Activated CD4-positive, alpha-beta memory T cell treated with anti-CD3 and anti-CD28 coated beads, Interleukin-2, amount 10 ng/mL, durations not matched to agents 7 days and 5 days (primary cell): ENCODE measurements around the gene GPR32. TPM values are rescaled to one million over a fixed set of nuclear protein-coding genes. Genes with fewer than 3 reads are reported as not detected.
A peak's percentile ranks its signal among the peaks of the same experiment; 100 is the strongest.
"Not testable (repeated sequence)": the region's sequence is repeated elsewhere in the genome, so short reads cannot be mapped to it uniquely, and the experiment has no call there.

Experiments used
- CTCF ChIA-PET: fragments of 350-600 bp; sonication (Branson Sonifier 250); formaldehyde crosslinking; loops from one replicate; lab custom pipeline; 2021; ENCODE audit warnings: antibody characterized with exemption, inconsistent platforms; lab: Charles Lee
- POLR2A ChIA-PET: fragments of 350-600 bp; sonication (Branson Sonifier 250); formaldehyde crosslinking; loops from one replicate; lab custom pipeline; 2021; ENCODE audit warnings: antibody characterized with exemption; lab: Charles Lee
- DNase-seq: peaks from one replicate; pipeline ENCODE4 v3.0.0-alpha.2; 2020
- H3K27ac Mint-ChIP-seq: one replicate; pipeline ENCODE4 v1.8.0; 2021; ENCODE audit warnings: mild to moderate bottlenecking, mixed read lengths
- H3K27me3 Mint-ChIP-seq: one replicate; pipeline ENCODE4 v1.8.0; 2021; ENCODE audit warnings: mixed read lengths
- H3K36me3 Mint-ChIP-seq: one replicate; pipeline ENCODE4 v1.8.0; 2021; ENCODE audit warnings: low read depth, mixed read lengths
- H3K4me1 Mint-ChIP-seq: one replicate; pipeline ENCODE4 v1.8.0; 2021; ENCODE audit warnings: mixed read lengths
- H3K4me3 Mint-ChIP-seq: one replicate; pipeline ENCODE4 v1.8.0; 2021; ENCODE audit warnings: mild to moderate bottlenecking, mixed read lengths
- H3K9me3 Mint-ChIP-seq: one replicate; pipeline ENCODE4 v1.8.0; 2021; ENCODE audit warnings: mixed read lengths
- total RNA-seq, 2 experiments: library from RNA; stranded (reverse); gene quantifications; one replicate each; pipeline ENCODE4 v1.2.3, GENCODE V29; 2021

GPR32 gene
- total RNA-seq, 2 experiments from 2014 or later = not detected

DNA sequence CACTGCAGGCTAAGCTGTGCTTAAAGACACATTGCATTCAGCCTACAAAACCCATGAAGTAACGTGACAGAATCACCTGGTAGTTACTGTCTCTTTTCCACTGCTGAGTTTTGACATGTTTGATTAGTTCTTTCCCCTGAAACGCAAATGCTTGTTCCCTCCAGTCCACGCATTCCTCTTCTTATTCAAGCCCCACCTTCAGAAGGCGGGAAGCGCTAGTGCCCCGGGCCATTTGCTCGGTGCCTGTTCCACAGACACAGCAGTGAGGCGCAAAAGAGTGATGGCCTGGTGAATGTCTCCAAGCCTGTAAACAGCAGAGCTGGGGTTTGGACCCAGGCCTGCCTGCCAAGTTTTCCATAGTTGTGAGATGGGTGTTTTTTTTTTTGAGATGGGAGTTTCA, 30.8 kb downstream of the GPR32 start:
- no peak overlapping the region for H3K4me3 Mint-ChIP-seq
- ChIA-PET CTCF (interaction anchor here (1.1 kb wide), 1 partner anchor 121 kb away, joined by 5 read pairs; no protein-coding TSS in a partner anchor), POLR2A (interaction anchor here (6.2 kb wide), 1 partner anchor 9 kb away, joined by 72 read pairs; the partner anchor contains the start of gene ACP4)
- peaks cover 37% of the 10 kb centered on the region for H3K4me1 Mint-ChIP-seq
- H3K36me3 Mint-ChIP-seq = peaks cover 41% of the 10 kb centered on the region
- no peaks in the 10 kb centered on the region for H3K9me3 Mint-ChIP-seq
- H3K27ac Mint-ChIP-seq = no peak overlapping the region
- no peaks in the 10 kb centered on the region for H3K27me3 Mint-ChIP-seq
- DNase-seq = no peak

- Mint-ChIP-seq H3K4me1 (peaks cover 40% of the 10 kb centered on the region), H3K9me3 (no peaks in the 10 kb centered on the region), H3K4me3 (peak overlapping the region; percentile 89), H3K27me3 (no peaks in the 10 kb centered on the region), H3K27ac (peak overlapping the region; percentile 97), H3K36me3 (peaks cover 30% of the 10 kb centered on the region)
- CTCF ChIA-PET = interaction anchor here (0.7 to 1.4 kb wide), 2 partner anchors 79 to 118 kb away, joined by 3 to 4 read pairs; no protein-coding TSS in a partner anchor
- POLR2A ChIA-PET = interaction anchor here (0.7 to 6.2 kb wide), 14 partner anchors 11 to 874 kb away, joined by 3 to 72 read pairs (median 3); partner anchors contain the start of genes ACP4, JOSD2 and NR1H2
- DNase-seq = no peak
These were observed 33.6 kb downstream of the GPR32 start for GRCh38 chr19:50803633-50804419.

- Mint-ChIP-seq H3K27me3 (no peaks in the 10 kb centered on the region), H3K9me3 (no peaks in the 10 kb centered on the region), H3K36me3 (peaks cover 30% of the 10 kb centered on the region), H3K4me3 (peak overlapping the region; percentile 89), H3K4me1 (peaks cover 40% of the 10 kb centered on the region), H3K27ac (peak overlapping the region; percentile 97)
- ChIA-PET CTCF (interaction anchor here (0.7 to 1.4 kb wide), 3 partner anchors 80 to 118 kb away, joined by 3 to 4 read pairs (median 3); no protein-coding TSS in a partner anchor), POLR2A (interaction anchor here (0.6 to 6.2 kb wide), 21 partner anchors 10 to 876 kb away, joined by 3 to 72 read pairs (median 5); partner anchors contain the start of genes ACP4, JOSD2, NR1H2 and POLD1)
- peak; percentile 99 for DNase-seq
These were observed 34.4 kb downstream of the GPR32 start for GRCh38 chr19:50804420-50805272.

GRCh38 chr19:50808856-50809255, 38.6 kb downstream of the GPR32 start:
- POLR2A ChIA-PET = no interaction called here
- H3K4me1 Mint-ChIP-seq = peaks cover 15% of the 10 kb centered on the region
- H3K9me3 Mint-ChIP-seq = peaks cover 5% of the 10 kb centered on the region
- no peak for DNase-seq
- no peak overlapping the region for H3K4me3 Mint-ChIP-seq
- H3K36me3 Mint-ChIP-seq = peaks cover 2% of the 10 kb centered on the region
- CTCF ChIA-PET = no interaction called here
- H3K27ac Mint-ChIP-seq = no peak overlapping the region
- H3K27me3 Mint-ChIP-seq = peaks cover 11% of the 10 kb centered on the region

- H3K9me3 Mint-ChIP-seq, H3K4me1 Mint-ChIP-seq, POLR2A ChIA-PET, CTCF ChIA-PET, H3K4me3 Mint-ChIP-seq, H3K27ac Mint-ChIP-seq, DNase-seq, H3K36me3 Mint-ChIP-seq: not testable (repeated sequence)
- peaks cover 14% of the 10 kb centered on the region for H3K27me3 Mint-ChIP-seq
These were observed 41.5 kb downstream of the GPR32 start for GRCh38 chr19:50811622-50812238.

DNA sequence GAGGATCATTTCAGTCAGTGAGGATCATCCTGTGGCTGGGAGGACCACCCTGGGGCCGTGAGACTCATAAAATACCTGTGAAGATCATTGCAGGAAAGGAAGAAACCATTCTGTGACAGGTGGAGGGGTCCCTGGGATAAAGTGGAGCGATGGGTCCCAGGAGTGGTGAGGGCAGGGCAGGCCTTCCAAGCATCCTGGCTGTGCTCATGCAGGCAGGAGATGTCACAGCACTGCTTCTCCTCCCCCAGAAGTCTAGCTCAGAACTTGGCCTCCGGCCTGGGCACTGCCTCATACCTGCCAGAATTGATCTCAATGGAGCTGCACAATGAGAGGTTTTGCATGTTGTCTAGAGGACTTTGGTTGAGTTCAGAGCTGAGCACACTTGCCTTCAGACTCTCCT, 42.2 kb downstream of the GPR32 start:
- Mint-ChIP-seq H3K36me3 (no peaks in the 10 kb centered on the region), H3K27ac (no peak overlapping the region), H3K27me3 (peaks cover 16% of the 10 kb centered on the region), H3K4me3 (no peak overlapping the region), H3K4me1 (peaks cover 9% of the 10 kb centered on the region), H3K9me3 (peaks cover 8% of the 10 kb centered on the region)
- no peak for DNase-seq
- CTCF ChIA-PET = no interaction called here
- POLR2A ChIA-PET = no interaction called here

- DNase-seq = no peak
- Mint-ChIP-seq H3K36me3 (no peaks in the 10 kb centered on the region), H3K27me3 (peaks cover 27% of the 10 kb centered on the region), H3K4me3 (no peak overlapping the region), H3K4me1 (peaks cover 31% of the 10 kb centered on the region), H3K9me3 (peaks cover 8% of the 10 kb centered on the region), H3K27ac (no peak overlapping the region)
- ChIA-PET POLR2A (interaction anchor here (1.1 to 1.5 kb wide), 2 partner anchors 10 to 11 kb away, joined by 3 to 5 read pairs; no protein-coding TSS in a partner anchor), CTCF (no interaction called here)
These were observed 44.6 kb downstream of the GPR32 start for GRCh38 chr19:50814883-50815282.

GRCh38 chr19:50815439-50815838, 45.2 kb downstream of the GPR32 start:
- peaks cover 36% of the 10 kb centered on the region for H3K4me1 Mint-ChIP-seq
- ChIA-PET POLR2A (interaction anchor here (1.1 to 1.5 kb wide), 2 partner anchors 11 to 12 kb away, joined by 3 to 5 read pairs; no protein-coding TSS in a partner anchor), CTCF (no interaction called here)
- H3K9me3 Mint-ChIP-seq = peaks cover 7% of the 10 kb centered on the region
- no peak overlapping the region for H3K27ac Mint-ChIP-seq
- no peak for DNase-seq
- H3K27me3 Mint-ChIP-seq = peaks cover 30% of the 10 kb centered on the region
- no peak overlapping the region for H3K4me3 Mint-ChIP-seq
- H3K36me3 Mint-ChIP-seq = no peaks in the 10 kb centered on the region

GRCh38 chr19:50817941-50818858, 47.9 kb downstream of the GPR32 start:
- CTCF ChIA-PET = no interaction called here
- H3K27me3 Mint-ChIP-seq = peaks cover 33% of the 10 kb centered on the region

DNA sequence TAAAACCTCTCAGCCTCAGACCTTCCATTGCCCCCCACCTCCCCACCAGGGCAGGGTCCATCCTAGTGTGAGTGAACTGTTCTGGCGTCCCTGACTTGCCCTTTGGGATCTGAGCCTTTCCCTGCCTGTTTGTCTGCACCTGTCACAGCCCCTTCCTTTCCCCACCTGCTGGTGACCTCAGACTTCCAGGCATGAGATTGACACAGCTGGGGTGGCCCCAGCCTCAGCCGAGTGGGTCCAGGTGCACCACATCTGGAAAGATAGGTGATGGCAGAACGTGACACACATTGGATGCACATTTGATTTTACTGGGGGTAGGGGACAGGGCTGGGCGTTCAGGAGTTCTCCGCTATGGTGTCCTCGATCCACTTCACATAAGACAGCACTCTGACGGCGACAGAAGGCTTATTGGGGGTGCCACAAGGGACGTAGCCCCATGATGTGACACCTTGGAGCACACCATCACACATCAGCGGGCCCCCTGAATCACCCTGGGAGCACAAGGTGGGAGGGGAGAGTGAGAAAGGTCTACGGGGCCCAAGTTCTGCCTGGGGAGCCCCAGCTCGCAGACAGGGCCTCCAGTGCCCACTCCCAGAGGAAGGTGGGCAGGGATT, 48.7 kb downstream of the GPR32 start:
- ChIA-PET POLR2A (interaction anchor here (1.7 kb wide), 1 partner anchor 14 kb away, joined by 7 read pairs; no protein-coding TSS in a partner anchor), CTCF (no interaction called here)
- Mint-ChIP-seq H3K4me3 (peak overlapping the region; percentile 69), H3K36me3 (no peaks in the 10 kb centered on the region), H3K4me1 (peaks cover 43% of the 10 kb centered on the region), H3K27me3 (peaks cover 33% of the 10 kb centered on the region), H3K9me3 (peaks cover 3% of the 10 kb centered on the region), H3K27ac (no peak overlapping the region)
- DNase-seq = no peak

More at GRCh38 chr19:50817941-50818858, 47.9 kb downstream of the GPR32 start:
- peak overlapping the region; percentile 69 for H3K4me3 Mint-ChIP-seq
- no peaks in the 10 kb centered on the region for H3K36me3 Mint-ChIP-seq
- peaks cover 3% of the 10 kb centered on the region for H3K9me3 Mint-ChIP-seq
- H3K4me1 Mint-ChIP-seq = peaks cover 43% of the 10 kb centered on the region
- peak; percentile 74 for DNase-seq
- POLR2A ChIA-PET = interaction anchor here (1.1 to 1.5 kb wide), 2 partner anchors 13 to 14 kb away, joined by 3 to 5 read pairs; no protein-coding TSS in a partner anchor
- H3K27ac Mint-ChIP-seq = peak overlapping the region; percentile 29

GRCh38 chr19:50819636-50820035, 49.4 kb downstream of the GPR32 start:
- no peaks in the 10 kb centered on the region for H3K36me3 Mint-ChIP-seq
- peaks cover 36% of the 10 kb centered on the region for H3K27me3 Mint-ChIP-seq
- no peak overlapping the region for H3K27ac Mint-ChIP-seq
- no peak overlapping the region for H3K4me3 Mint-ChIP-seq
- no peak for DNase-seq
- CTCF ChIA-PET = interaction anchor here (0.7 kb wide), 1 partner anchor 212 kb away, joined by 3 read pairs; no protein-coding TSS in a partner anchor
- H3K4me1 Mint-ChIP-seq = peaks cover 43% of the 10 kb centered on the region
- peaks cover 3% of the 10 kb centered on the region for H3K9me3 Mint-ChIP-seq
- POLR2A ChIA-PET = interaction anchor here (1.7 to 1.8 kb wide), 2 partner anchors 15 to 16 kb away, joined by 7 to 8 read pairs; no protein-coding TSS in a partner anchor
